ENCODE results near the gene SNX10.
A peak's percentile ranks its signal among the peaks of the same experiment; 100 is the strongest.

The SNX10 gene

DNA sequence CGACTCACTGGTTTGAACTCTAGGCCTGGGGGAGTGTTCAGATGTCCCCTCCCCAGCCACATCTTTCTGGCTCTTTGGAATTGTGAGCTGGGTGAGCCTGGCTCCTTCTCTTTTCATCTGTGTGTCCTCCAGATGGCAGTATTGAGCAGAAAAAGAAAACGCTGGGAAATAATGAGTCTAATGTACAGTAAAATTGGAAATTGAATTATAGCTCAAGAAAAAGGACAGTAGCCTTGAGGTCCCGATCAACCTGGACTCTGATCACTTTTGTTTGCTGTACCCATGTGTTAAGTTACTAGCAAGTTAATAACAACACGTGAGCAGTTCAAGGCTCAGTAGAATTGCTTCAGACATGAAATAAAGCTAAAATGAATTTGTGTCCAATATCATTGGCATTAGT is 77.9 kb downstream of the SNX10 start:
- DNase-seq (ENCODE audit: low read depth), result peak; percentile 33

DNA sequence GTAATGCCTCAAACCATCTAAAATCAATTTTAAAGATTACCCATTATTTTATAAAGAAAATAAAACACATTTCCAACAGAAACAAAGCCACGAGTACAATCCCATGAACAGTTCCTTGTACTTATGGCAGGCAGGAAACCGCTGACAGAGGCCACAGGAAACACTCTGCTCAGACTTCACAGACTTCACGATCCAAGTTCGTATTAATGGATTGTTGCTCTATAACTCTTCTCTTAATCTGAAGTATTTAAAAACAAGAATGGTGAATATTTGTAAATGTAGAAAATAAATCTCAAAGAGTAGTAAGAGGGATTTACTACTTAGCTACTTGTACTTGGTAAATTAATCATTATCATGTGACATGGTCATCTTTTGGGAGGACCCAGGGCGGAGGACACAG is 78.3 kb downstream of the SNX10 start:
- DNase-seq (ENCODE audit: low read depth), result no peak

DNA sequence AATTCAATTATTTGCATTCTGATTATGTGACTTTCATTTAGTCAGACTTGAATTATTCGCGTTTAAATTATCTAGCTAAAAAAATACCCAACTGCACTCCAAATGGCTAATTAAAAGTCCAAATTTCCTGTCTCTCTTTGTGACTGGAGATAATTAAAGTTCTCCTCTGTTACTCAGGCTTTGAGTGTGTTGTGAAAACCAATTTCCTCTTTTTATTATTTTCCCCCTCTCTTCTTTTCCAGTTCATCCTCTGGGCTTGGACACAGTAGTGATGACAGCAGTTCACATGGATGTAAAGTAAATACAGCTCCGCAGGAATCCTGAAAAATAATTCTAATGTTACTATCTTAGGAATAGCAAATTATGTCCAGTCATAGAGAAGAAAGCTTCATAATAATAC is 80.6 kb downstream of the SNX10 start:
- DNase-seq (ENCODE audit: low read depth), result no peak

DNA sequence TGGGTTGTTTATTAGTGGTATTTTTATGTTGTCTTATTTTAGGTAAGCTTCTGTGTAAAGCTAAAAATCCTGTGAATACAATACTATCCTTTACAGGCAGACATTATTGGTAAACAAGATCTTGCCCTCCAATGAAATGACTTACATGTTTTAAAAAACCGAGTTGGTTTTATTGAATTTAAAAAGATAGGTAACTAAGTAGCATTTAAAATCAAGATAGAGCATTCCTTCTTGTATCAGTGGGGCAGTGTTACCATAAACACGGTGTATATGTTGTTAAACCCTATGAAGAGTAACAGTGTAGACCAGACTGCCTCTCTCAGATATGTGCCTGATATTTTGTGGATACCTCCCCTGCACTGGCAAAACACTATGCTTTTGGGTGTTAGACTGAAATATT is 81.0 kb downstream of the SNX10 start:
- DNase-seq (ENCODE audit: low read depth), result no peak

DNA sequence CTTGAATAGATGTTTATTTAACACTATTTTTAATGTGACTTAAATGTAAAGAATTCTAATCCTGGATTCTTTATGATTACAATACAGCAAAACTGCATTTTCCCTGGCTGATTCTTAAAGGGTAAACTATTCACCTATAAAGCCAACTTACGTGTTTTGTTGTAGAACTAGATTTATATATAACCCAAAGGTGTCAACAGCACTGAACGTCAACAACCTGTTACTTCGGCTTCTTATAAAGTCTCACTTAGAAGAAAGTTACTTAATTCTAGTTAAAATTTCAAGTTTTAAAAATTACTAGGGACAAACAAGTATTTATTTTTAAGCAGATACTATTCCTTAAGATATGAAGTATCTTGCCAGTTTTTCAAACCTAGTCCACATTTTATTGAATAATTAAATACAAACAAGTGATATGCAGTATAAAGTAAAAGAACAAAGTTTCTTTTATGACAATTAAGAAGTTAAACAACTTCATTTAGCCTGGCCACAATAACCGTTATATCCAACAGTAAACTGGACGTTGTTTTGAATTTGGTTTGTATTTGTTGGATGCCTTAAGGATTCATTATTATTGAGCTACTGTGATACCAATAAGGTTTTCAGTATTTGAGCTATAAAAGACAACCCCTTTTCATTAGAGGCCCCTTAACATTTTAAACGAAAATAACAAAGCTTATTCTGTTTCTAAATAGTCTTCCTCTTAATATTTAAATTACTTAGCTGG is 83.1 kb downstream of the SNX10 start:
- no peak for DNase-seq (ENCODE audit: low read depth)

DNA sequence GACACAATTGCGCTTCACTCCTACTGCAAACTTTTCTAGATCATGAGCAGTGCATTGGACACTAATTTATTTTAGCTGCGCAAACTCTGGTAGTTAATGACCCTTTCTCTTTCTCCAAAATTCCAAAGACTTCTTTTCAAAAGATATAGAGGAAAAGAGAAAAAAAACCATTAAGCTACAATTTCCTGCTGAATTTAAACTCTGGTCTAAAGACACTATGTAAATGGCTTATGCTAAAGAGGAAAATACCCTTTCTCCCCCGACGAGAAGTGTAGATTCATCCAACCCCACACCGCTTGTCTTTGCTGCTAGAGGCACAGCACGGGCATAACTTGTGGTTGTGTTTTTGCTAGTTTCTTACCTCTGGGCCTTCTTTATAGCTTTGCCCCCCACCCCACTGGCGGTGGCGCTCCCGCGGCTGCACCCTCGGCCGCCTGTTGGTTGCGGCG is 84.1 kb downstream of the SNX10 start:
- no peak for DNase-seq (ENCODE audit: low read depth)

DNA sequence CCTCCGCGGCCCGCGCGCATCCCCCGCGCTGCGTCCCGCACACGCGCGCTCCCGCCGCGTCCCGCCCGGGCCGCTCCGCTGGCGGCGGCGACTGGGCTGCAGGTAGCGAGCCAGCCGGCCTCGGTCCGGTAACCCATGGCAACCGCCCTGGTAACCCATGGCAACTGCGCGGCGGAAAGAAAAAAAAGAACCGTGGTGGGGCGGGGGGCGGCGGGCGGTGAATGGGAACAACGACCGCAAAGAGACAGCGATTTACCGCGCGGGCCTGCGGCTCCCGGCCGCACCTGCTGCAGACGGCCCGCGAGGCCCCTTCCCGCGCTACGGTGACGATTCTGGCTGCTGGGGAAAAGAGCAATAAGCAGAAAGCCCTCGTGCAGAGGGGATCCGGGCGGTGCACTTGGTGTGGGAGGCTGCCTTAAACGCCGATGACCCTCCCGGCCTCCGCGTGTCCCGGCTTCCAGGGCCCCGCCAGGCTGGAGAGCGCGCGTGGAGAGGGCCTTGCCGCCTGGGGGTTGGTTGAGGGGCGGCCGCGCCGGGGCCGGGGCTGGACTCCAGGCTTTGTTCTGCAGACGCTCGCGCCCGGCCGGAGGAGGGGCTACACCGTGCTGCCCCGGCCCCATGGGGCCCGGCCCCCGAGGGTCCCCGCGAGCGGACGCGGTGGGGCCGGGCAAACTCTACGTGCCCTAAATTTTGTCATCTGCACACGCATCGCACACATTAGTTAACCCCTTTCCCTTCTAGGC is 84.7 kb downstream of the SNX10 start:
- no peak for DNase-seq (ENCODE audit: low read depth)

DNA sequence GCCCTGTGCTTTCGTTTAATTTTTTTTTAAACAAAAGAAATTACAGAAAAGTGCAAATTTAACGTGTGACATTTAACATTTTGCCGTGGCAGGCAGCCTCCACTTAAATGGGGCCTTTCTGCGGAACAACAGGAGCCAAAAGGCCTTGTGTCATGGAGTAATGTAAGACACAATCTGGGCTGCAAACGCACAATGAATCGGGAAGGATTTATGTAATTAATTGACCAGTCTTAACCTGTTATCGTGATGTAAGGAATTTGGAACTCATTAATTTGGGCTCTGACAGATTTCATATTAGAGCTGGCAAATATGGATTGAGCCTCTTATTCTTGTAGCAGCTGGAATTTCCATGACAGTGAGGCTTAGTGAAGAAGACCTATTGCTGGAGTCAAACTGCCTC is 86.4 kb downstream of the SNX10 start:
- no peak for DNase-seq (ENCODE audit: low read depth)

DNA sequence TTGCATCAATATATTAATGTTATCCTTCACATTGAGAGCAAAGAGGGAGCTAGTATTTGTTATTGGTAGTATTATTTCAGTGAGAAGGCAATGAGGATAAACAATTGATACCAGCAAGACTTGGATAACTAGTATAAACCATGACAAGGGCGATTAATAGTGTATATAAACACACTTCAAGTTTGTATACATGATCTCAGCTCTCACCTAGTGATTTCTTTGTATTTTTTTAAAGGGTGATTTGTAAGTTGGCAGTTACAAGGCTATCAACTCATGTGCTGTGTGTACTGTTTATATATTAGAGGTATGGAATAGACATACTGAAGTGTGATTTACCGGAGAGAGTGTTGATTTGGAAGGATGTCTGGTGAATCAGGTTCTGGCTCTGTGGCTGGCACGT is 88.0 kb downstream of the SNX10 start:
- no peak for DNase-seq (ENCODE audit: low read depth)

DNA sequence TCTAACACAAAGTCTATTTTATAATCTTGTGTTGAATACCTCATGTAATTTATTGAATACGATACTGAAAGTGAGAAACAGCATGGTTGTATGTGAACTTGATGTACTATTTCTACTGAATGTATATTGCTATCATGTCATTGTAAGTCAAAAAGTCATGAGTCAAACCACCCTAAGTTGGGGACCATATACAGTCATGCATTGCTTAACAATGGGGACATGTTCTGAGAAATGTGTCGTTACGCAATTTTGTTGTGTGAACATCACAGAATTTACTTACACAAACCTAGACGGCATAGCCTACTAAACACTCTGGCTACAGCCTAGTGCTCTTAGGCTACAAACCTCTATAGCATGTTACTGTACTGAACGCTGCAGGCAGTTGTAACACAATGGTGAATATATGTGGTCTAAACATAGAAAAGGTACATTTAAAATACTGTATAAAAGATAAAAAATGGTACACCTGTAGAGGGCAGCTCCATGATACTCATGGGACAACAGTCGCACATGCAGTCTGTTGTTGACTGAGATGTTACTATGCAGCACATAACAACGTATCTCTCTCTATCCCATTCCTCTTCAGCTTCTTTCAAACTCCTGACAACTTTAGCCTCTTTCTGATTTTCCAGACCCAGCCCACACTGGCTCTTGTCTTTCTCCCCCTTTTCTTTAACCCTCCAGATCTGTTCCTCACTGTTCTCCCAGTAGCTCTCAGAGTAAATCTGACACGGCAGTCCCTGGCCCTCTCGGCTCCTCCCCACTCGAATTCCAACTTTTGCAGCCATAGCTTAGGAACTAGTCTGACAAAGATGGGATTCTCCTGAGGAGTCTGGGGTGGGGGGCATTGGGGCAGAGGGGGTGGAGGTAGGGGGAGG is 90.1 kb downstream of the SNX10 start:
- DNase-seq (ENCODE audit: low read depth), result no peak

DNA sequence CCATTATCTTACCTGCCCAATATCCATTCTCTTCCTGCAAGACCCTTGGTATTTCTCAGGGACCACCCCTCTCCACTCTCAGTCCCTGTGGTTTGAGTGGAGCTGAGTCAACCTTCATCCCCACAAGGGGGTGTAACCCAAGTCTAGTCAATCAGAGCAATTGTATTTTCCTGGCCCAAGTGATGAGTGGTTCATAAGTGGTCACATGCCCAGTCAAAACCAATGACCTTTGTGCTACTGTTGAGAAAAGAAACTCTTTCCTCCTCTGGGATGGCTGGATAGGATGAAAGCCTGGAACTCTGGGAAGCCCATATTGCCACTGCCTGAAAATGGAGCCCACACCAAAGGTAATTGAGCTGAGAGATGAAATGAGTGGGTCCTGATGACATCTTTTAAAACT is 93.6 kb downstream of the SNX10 start:
- no peak for DNase-seq (ENCODE audit: low read depth)

DNA sequence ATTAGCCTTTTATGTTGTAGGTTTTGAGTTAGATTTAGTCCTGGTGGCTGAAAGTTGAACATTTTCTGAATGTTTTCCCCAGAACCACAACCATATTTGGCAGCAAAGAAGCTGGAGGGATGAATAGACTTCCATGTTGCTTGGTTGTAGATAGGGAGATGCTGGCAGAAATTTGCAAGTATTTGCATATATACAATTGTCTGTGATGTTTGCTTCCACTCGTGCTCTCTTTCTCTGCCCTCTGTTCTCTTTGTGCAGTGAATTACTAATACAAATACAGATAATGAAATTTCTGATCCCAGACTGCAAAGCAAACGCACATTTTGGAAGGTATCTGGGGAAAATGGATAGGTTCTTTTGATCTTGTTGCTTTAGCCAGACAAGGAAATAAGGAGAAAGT is 96.1 kb downstream of the SNX10 start:
- no peak for DNase-seq (ENCODE audit: low read depth)

DNA sequence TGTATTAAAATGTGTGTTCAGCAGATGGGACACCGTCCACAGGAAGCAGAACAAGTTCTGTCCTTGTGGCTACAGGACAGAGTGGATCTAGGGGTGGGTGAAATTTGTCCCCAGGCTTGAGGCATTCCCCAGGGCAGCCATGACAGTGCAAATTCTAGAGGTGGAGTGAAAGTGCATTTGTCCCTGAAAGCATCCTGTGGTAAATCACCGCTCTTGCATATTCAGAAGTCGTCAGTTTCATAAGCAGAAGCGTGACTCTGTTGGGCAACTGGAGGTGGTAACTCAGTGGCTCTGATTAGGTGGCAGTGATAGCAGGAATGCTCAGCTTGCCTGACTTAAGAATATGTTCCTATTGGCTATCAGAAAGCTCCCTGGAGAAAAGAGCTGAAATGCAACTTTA is 96.6 kb downstream of the SNX10 start:
- DNase-seq (ENCODE audit: low read depth), result no peak

DNA sequence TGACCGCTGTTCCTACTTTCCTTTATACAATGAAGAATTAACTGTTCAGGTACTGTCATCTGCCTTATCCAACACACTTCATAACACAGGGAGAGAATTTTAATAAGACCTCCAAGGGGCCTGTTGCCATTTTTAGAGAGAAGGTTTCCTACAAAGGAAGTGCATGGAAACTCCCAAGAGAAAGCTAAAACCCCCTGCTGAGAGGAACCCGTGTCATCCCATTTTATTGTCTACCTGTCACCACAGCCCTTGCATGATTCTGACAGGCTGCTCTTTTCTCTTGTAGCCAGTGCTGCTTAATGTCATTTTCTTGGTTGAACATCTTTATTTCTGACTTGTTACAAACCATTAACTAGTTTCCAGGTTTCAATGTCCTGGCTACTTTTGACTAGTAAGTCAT is 98.4 kb downstream of the SNX10 start:
- no peak for DNase-seq (ENCODE audit: low read depth)

DNA sequence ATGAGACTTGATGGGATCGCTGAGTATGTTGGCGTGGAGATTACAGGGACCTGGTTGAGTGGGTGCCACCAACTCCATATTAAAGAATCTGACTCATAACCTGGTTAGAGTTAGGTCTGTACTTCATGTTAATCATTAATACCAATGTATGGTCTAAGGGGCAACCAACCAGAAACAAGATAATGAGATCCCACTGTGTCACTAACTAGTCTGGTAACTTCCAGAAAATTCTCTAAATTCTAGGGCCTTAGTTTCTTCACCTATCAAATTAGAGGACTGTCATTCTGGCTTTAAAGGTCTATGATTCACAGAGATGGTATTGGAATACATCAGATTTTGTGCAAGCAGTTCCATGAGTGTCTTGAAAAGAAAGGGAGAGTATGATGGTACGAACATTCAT is 102.2 kb downstream of the SNX10 start:
- no peak for DNase-seq (ENCODE audit: low read depth)

DNA sequence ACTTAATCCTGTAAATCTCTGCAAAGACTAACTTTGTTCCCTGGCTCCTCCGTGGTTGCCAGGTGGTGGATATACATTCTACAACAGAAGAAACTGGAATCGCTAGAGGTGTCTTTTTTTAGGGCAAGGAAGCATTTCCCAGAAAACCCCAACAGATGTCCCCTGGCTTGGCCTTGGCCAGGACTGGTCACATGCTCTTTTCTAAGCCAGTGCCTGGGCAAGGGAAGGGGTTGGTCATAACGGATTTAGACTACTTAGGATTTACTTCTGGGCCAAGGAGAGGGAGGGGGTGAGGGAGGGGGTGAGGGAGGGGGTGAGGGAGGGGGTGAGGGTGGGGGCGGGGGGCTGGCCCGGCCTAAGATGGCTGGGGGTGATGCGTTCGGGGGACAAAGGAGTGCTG is 105.7 kb downstream of the SNX10 start:
- no peak for DNase-seq (ENCODE audit: low read depth)

DNA sequence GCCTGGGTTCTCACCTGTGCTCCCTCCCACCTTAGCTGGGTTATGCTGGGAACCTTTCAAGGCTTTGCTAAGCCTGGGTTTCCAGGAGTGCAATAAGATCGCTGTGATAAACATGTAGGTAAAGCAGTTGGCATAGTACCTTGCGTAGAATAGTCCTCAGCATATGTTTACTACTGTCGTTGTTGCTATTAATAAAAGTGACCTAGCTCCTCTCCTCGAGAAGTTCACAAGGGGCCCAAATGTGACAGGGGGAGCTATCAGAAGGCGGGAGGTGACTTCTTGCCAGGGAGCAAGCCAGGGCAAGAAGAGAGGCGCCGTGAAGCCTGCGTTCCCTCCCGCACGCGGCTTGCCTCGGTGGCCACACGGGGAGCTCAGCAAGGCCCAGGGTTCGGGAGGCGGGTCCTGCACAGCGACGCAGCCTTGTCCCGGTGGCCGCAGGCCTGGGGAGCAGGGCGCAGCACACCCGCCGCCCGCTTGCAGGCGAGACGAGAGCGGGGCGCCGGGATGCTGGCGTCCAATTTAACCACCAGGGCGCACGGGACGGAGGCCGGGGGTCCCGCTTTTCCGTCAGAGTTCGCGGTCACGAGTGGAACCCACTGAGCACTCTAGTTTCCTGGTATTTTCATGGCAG is 106.2 kb downstream of the SNX10 start:
- DNase-seq (ENCODE audit: low read depth), result peak; percentile 11

DNA sequence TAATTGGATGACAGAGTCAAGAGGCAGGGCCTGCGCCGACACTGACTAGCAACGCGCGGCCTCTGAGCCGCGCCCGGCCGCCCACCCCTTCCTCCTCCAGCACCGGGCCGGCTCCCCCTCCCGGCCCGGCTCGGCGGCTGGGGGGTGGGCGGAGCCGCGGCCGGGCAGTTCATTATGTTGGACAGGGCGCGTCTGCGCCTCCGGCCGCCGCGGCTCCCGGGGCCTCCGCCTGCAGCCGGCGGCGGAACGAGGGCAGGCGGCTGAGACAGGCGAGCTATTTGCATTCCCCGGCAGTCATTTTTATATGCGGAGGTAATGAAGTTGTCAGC is 106.7 kb downstream of the SNX10 start:
- no peak for DNase-seq (ENCODE audit: low read depth)

DNA sequence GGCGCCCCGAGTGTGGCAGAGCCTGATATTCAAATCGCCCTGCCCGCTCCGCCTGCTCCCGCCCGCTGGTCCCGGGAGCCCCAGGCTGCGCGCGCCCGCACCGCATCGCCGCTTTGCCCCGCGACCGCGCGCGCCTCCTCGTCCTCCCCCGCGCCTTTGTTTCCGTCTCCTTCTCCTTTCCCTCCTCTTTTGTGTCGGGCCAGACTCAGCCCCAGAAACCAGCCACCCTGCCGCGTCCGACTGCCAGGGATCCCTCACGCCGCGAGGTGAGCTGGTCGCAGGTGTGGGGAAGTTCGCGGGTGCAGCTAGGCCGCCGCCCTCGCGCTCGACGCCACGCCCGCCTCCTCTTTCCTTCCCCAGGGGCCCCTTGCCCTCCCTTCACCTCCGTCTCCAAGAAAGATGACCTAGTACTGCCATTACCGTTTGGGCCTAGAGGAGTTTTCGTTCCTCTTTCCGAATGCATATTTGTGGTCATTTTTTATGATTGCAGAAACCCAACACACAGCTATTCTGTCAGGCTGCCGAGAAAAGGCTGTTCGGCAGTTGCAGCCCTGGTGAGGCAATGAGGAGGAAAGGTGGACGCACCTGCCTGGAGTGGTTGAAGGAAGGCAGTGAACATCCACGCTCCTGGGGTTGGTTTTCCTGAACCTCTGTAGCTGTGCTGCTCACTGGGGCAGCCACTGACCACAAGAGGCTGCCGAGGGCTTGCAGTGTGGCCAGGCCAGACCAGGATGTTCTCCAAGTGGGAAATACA is 107.3 kb downstream of the SNX10 start:
- DNase-seq (ENCODE audit: low read depth), result peak; percentile 28

DNA sequence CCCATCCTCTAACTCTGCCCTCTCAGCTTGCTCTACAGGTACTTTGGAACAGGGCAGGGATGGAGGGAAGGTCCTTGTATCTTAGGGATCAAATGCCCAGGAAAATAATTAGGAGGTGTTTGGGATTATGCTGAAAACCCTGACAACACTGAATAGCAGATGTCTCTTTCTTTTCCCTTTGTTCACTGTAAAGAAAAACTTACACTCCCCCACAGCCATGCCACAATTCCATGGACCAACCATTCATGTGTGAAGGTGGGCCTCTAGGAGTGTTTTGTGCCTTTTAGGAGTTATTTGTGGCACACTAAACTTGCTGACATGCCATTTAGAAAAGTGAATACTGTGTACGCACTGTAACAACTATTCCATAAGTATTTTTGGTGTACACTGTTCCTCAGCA is 108.1 kb downstream of the SNX10 start:
- no peak for DNase-seq (ENCODE audit: low read depth)

DNA sequence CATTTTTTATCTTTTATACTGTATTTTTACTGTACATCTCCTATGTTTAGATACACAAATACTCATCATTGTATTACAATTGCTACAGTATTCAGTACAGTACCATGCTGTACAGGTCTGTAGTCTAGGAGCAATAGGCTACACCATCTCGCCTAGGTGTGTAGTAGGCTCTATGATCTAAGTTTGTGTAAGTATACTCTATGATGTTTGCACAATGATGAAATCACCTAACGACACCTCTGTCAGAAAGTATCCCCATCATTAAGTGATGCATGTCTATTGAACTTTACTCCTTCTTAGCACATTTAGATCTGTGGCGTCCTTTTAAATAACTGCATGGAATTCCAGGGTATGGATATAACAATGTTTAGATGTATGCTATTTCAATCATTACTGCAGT is 112.0 kb downstream of the SNX10 start:
- DNase-seq (ENCODE audit: low read depth), result no peak

All from iris pigment epithelial cell (primary cell).